ENCODE data around the gene MTA1.

The MTA1 gene

GRCh38 chr14:105490267-105490571 is 70.6 kb downstream of the MTA1 start:
- no peak for DNase-seq

- DNase-seq = peak; percentile 99
Measured at GRCh38 chr14:105490572-105491365, 71.1 kb downstream of the MTA1 start, which contains the start of gene TEDC1. TSS of gene TEDC1 (plus strand) at chr14:105491246. CDS start at chr14:105491376, 130 bp downstream.

GRCh38 chr14:105491366-105491973 is 71.8 kb downstream of the MTA1 start:
- DNase-seq = peak; percentile 76

GRCh38 chr14:105492031-105492970 is 72.7 kb downstream of the MTA1 start:
- DNase-seq = no peak

- DNase-seq = no peak
Measured at GRCh38 chr14:105492971-105493871, 73.6 kb downstream of the MTA1 start.

GRCh38 chr14:105493921-105494605 is 74.4 kb downstream of the MTA1 start:
- DNase-seq = no peak

- DNase-seq = no peak
Measured at GRCh38 chr14:105494606-105494929, 74.9 kb downstream of the MTA1 start.

GRCh38 chr14:105495101-105495989 is 75.7 kb downstream of the MTA1 start:
- DNase-seq = no peak

GRCh38 chr14:105495990-105496830 is 76.6 kb downstream of the MTA1 start:
- no peak for DNase-seq

- DNase-seq = no peak
Measured at GRCh38 chr14:105496831-105497591, 77.4 kb downstream of the MTA1 start.

- no peak for DNase-seq
Measured at GRCh38 chr14:105497671-105498429, 78.2 kb downstream of the MTA1 start.

GRCh38 chr14:105498430-105499255 is 79.0 kb downstream of the MTA1 start:
- no peak for DNase-seq

GRCh38 chr14:105499256-105500035 is 79.8 kb downstream of the MTA1 start:
- DNase-seq = no peak

GRCh38 chr14:105500036-105500725 is 80.6 kb downstream of the MTA1 start:
- DNase-seq = no peak

GRCh38 chr14:105500726-105501101 is 81.1 kb downstream of the MTA1 start:
- no peak for DNase-seq
